Measurements from ENCODE around the gene KLB.

KLB gene

DNA sequence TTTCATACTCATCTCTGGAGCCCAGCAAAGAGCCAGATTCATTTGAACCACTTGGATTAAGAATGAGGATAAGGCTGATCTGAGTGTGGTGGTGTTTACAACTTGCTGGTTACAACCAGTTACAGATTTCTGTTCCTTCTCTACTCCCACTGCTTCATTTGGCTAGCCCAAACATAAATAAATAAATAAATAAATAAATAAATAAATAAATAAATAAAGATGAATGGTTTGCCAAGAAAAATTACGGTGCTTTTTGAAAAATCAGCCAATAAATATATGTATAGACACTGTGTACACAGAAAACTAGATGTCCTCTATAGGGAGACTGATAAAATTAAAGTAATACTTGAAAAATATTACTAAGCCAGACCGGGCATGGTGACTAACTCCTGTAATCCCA, 34.9 kb downstream of the KLB start:
- TF ChIP-seq, protein P1, sequence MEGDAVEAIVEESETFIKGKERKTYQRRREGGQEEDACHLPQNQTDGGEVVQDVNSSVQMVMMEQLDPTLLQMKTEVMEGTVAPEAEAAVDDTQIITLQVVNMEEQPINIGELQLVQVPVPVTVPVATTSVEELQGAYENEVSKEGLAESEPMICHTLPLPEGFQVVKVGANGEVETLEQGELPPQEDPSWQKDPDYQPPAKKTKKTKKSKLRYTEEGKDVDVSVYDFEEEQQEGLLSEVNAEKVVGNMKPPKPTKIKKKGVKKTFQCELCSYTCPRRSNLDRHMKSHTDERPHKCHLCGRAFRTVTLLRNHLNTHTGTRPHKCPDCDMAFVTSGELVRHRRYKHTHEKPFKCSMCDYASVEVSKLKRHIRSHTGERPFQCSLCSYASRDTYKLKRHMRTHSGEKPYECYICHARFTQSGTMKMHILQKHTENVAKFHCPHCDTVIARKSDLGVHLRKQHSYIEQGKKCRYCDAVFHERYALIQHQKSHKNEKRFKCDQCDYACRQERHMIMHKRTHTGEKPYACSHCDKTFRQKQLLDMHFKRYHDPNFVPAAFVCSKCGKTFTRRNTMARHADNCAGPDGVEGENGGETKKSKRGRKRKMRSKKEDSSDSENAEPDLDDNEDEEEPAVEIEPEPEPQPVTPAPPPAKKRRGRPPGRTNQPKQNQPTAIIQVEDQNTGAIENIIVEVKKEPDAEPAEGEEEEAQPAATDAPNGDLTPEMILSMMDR (conservative IDR thresholded peaks at IDR 0.05; ENCODE audit: low read depth), result no peak
- no peak for DNase-seq (ENCODE audit: low spot score)
- CTCF ChIA-PET, result no interaction called here
- no peak overlapping the region for H3K27ac ChIP-seq
- POLR2A ChIA-PET (ENCODE audit: low non-redundant PET), result no interaction called here

DNA sequence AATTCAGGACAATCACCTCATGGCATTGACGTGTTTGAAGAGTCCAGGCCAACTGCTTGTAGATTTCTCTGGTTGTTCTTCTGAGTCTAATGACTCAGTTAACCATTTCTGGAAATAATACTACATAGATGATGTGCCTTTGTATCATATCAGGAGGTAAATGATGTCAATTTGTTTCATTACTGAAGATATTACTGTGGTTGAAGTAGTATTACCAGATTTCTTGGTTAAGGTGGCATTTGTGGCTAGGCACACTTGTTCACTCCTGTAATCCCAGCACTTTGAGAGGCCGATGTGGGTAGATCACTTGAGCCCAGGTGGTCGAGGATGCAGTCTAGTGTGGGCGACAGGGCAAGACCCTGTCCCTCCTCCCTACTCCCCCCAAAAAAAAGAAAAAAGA, 36.3 kb downstream of the KLB start:
- TF ChIP-seq, protein P1 (conservative IDR thresholded peaks at IDR 0.05; ENCODE audit: low read depth), result no peak
- H3K27ac ChIP-seq, result no peak overlapping the region
- no peak for DNase-seq (ENCODE audit: low spot score)
- ChIA-PET POLR2A (ENCODE audit: low non-redundant PET) (no interaction called here), CTCF (interaction anchor here (0.7 kb wide), 1 partner anchor 1583 kb away, joined by 3 read pairs; no protein-coding TSS in a partner anchor)

DNA sequence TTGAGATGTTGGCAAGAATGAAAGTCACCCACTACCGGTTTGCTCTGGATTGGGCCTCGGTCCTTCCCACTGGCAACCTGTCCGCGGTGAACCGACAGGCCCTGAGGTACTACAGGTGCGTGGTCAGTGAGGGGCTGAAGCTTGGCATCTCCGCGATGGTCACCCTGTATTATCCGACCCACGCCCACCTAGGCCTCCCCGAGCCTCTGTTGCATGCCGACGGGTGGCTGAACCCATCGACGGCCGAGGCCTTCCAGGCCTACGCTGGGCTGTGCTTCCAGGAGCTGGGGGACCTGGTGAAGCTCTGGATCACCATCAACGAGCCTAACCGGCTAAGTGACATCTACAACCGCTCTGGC, 39.7 kb downstream of the KLB start:
- ChIA-PET CTCF (interaction anchor here (0.6 kb wide), 1 partner anchor 11 kb away, joined by 3 read pairs; no protein-coding TSS in a partner anchor), POLR2A (ENCODE audit: low non-redundant PET) (no interaction called here)
- TF ChIP-seq, protein P1 (conservative IDR thresholded peaks at IDR 0.05; ENCODE audit: low read depth), result no peak
- no peak for DNase-seq (ENCODE audit: low spot score)
- no peak overlapping the region for H3K27ac ChIP-seq

DNA sequence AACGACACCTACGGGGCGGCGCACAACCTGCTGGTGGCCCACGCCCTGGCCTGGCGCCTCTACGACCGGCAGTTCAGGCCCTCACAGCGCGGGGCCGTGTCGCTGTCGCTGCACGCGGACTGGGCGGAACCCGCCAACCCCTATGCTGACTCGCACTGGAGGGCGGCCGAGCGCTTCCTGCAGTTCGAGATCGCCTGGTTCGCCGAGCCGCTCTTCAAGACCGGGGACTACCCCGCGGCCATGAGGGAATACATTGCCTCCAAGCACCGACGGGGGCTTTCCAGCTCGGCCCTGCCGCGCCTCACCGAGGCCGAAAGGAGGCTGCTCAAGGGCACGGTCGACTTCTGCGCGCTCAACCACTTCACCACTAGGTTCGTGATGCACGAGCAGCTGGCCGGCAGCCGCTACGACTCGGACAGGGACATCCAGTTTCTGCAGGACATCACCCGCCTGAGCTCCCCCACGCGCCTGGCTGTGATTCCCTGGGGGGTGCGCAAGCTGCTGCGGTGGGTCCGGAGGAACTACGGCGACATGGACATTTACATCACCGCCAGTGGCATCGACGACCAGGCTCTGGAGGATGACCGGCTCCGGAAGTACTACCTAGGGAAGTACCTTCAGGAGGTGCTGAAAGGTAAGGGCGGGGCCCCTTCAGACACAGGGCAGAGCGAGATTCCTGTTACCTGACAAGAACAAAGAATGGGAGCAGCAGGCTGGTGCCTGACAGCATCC, 40.3 kb downstream of the KLB start:
- TF ChIP-seq, protein P1 (conservative IDR thresholded peaks at IDR 0.05; ENCODE audit: low read depth), result no peak
- DNase-seq (ENCODE audit: low spot score), result peak; percentile 60
- no peak overlapping the region for H3K27ac ChIP-seq
- CTCF ChIA-PET, result interaction anchor here (0.6 kb wide), 2 partner anchors 12 to 15 kb away, joined by 3 to 4 read pairs; no protein-coding TSS in a partner anchor
- POLR2A ChIA-PET (ENCODE audit: low non-redundant PET), result no interaction called here

DNA sequence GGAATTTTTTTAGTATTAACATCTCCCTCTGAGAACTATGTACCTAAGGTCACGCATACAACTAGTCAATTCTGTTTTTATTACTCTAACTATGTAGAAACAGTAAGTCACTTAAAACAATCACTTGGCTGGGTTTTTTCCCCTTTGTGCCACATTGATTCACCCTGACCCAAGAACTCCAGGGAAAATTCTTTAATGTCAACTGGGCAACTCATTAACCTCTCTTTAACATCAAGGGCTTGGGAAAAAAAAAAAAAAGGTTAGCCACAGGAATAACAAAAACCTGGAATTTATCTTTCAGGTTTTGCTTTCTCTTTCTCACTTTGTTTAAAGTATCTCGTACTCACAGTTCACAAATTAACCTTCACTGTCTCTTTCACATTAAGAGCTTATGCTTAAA, 43.9 kb downstream of the KLB start:
- CTCF ChIA-PET, result interaction anchor here (0.6 to 0.7 kb wide), 3 partner anchors 10 to 101 kb away, joined by 4 to 9 read pairs (median 4); no protein-coding TSS in a partner anchor
- no peak overlapping the region for H3K27ac ChIP-seq

DNA sequence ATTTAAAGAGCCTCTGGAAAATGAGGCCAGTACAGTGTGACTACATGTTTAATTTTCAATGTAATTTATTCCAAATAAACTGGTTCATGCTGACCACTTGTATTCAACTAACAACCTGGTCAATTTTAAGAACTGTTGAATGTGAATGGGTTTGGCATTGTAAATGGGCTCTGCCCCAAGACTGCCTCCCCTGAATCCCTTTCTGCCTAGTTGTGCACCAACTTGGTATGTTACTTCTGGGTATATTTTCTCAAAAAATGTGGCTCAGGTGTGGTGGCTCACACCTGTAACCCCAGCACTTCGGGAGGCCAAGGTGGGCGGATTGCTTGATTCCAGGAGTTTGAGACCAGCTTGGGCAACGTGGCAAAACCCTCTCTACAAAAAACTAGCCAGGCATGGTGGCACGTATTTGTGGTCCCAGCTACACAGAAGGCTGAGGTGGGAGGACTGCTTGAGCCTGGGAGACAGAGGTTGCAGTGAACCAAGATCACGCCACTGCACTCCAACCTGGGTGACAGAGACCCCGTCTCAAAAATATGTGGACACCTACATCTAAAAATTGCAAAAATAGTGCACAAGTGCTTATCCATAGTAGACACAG, 44.8 kb downstream of the KLB start:
- TF ChIP-seq, protein P1 (conservative IDR thresholded peaks at IDR 0.05; ENCODE audit: low read depth), result no peak
- CTCF ChIA-PET, result interaction anchor here (0.6 to 0.7 kb wide), 3 partner anchors 11 to 102 kb away, joined by 4 to 9 read pairs (median 4); no protein-coding TSS in a partner anchor
- POLR2A ChIA-PET (ENCODE audit: low non-redundant PET), result no interaction called here
- DNase-seq (ENCODE audit: low spot score), result no peak
- no peak overlapping the region for H3K27ac ChIP-seq

More for the DNA sequence above, 43.9 kb downstream of the KLB start:
- POLR2A ChIA-PET (ENCODE audit: low non-redundant PET), result interaction anchor here (1.0 kb wide), 1 partner anchor 12 kb away, joined by 3 read pairs; no protein-coding TSS in a partner anchor
- TF ChIP-seq, protein P1 (conservative IDR thresholded peaks at IDR 0.05; ENCODE audit: low read depth), result no peak
- DNase-seq (ENCODE audit: low spot score), result no peak

Data from RWPE1 (cell line).